ENCODE results near the gene HIVEP1. TPM values are rescaled to one million over a fixed set of nuclear protein-coding genes. Genes with fewer than 3 reads are reported as not detected.

The HIVEP1 gene
- polyA plus RNA-seq, 1 of the 3 experiments (the other 2 are of a cell fraction): 7.7 TPM

- TF ChIP-seq CTCF (IDR thresholded peaks at IDR 0.05): no peak
- no peak for TF ChIP-seq SIN3A (IDR thresholded peaks at IDR 0.05; ENCODE audit: borderline replicate concordance, low read depth, low read length)
- TF ChIP-seq MXI1 (IDR thresholded peaks at IDR 0.05; ENCODE audit: low read depth, low read length): no peak
- no peak for TF ChIP-seq ELF1 (IDR thresholded peaks at IDR 0.05)
- TF ChIP-seq SMC3 (IDR thresholded peaks at IDR 0.05; ENCODE audit: low read depth, low read length): no peak
- TF ChIP-seq EP300 (IDR thresholded peaks at IDR 0.05; ENCODE audit: borderline replicate concordance in 1 of 2, low read depth in 1 of 2, low read length in 1 of 2): peak in 1 of 2 experiments; percentile 68; a peak in 2 of 4 replicates
- TF ChIP-seq MEF2A (IDR thresholded peaks at IDR 0.05; ENCODE audit: borderline replicate concordance, low read depth): peak; percentile 58; the same call in 1 of the 2 replicates
- no peak for TF ChIP-seq RCOR1 (IDR thresholded peaks at IDR 0.05; ENCODE audit: low read length)
- no peak for TF ChIP-seq POLR2AphosphoS5 (IDR thresholded peaks at IDR 0.05; ENCODE audit: low read depth, low read length)
- TF ChIP-seq GATA2 (CRISPR knock-in tag; IDR thresholded peaks at IDR 0.05): no peak
- no peak for TF ChIP-seq FOXJ3 (CRISPR knock-in tag; IDR thresholded peaks at IDR 0.05)
- TF ChIP-seq FOXM1 (IDR thresholded peaks at IDR 0.05; ENCODE audit: low read depth): 0 out of 2 replicates have a peak, but pooled peaks have one; percentile 16
- TF ChIP-seq CHD2 (IDR thresholded peaks at IDR 0.05; ENCODE audit: low read length, partially characterized antibody): no peak
- TF ChIP-seq JUND (IDR thresholded peaks at IDR 0.05): peak; percentile 80
- TF ChIP-seq RAD21 (IDR thresholded peaks at IDR 0.05; ENCODE audit: low read length): no peak
- no peak for TF ChIP-seq USF1 (IDR thresholded peaks at IDR 0.05; ENCODE audit: borderline replicate concordance, low read depth)
- no peak for TF ChIP-seq ZBTB33 (IDR thresholded peaks at IDR 0.05; ENCODE audit: borderline replicate concordance, low read depth)
- TF ChIP-seq RXRA (IDR thresholded peaks at IDR 0.05; ENCODE audit: borderline replicate concordance, low read depth): no peak
- peak; percentile 33; the same call in 1 of the 2 replicates for TF ChIP-seq PBX3 (IDR thresholded peaks at IDR 0.05)
- peak; percentile 78; the same call in 1 of the 2 replicates for TF ChIP-seq YY1 (IDR thresholded peaks at IDR 0.05; ENCODE audit: low read depth)
- no peak for TF ChIP-seq RFX5 (IDR thresholded peaks at IDR 0.05; ENCODE audit: low read length)
- no peak for TF ChIP-seq IRF3 (IDR thresholded peaks at IDR 0.05; ENCODE audit: low read depth, low read length)
- TF ChIP-seq USF2 (IDR thresholded peaks at IDR 0.05; ENCODE audit: borderline replicate concordance, low read depth, low read length): no peak
- TF ChIP-seq TAF1 (IDR thresholded peaks at IDR 0.05; ENCODE audit: borderline replicate concordance, low read depth, low read length): no peak
- peak; percentile 27; the same call in 1 of the 2 replicates for TF ChIP-seq NFIC (IDR thresholded peaks at IDR 0.05; ENCODE audit: borderline replicate concordance)
Measured at GRCh38 chr6:11971154-11971553, 41.0 kb upstream of the HIVEP1 start (continued).

Measured in SK-N-SH (cell line).